ENCODE results near the gene ANAPC16.

Gene ANAPC16

GRCh38 chr10:72184156-72184555 lies 31.7 kb upstream of the ANAPC16 start:
- ATAC-seq: no peak
- TF ChIP-seq ZC3H10 (CRISPR knock-in tag; IDR thresholded peaks at IDR 0.05): no peak
- no peak for TF ChIP-seq SNAI2 (CRISPR knock-in tag; IDR thresholded peaks at IDR 0.05)
- TF ChIP-seq BACH2 (CRISPR knock-in tag; IDR thresholded peaks at IDR 0.05; ENCODE audit: borderline replicate concordance): no peak
- TF ChIP-seq OSR1 (CRISPR knock-in tag; IDR thresholded peaks at IDR 0.05): no peak
- no peak for TF ChIP-seq PPARA (CRISPR knock-in tag; IDR thresholded peaks at IDR 0.05; ENCODE audit: borderline replicate concordance)
- TF ChIP-seq ZNF70 (CRISPR knock-in tag; IDR thresholded peaks at IDR 0.05): no peak
- no peak for TF ChIP-seq ISL1 (CRISPR knock-in tag; IDR thresholded peaks at IDR 0.05)
- TF ChIP-seq ZFP3 (CRISPR knock-in tag; IDR thresholded peaks at IDR 0.05): no peak
- TF ChIP-seq ZNF8 (CRISPR knock-in tag; IDR thresholded peaks at IDR 0.05): no peak
- no peak for TF ChIP-seq ESRRG (CRISPR knock-in tag; IDR thresholded peaks at IDR 0.05)
- no peak for TF ChIP-seq TCF4 (CRISPR knock-in tag; IDR thresholded peaks at IDR 0.05; ENCODE audit: borderline replicate concordance)
- no peak for TF ChIP-seq GLIS3 (CRISPR knock-in tag; IDR thresholded peaks at IDR 0.05)
- TF ChIP-seq, protein P1, sequence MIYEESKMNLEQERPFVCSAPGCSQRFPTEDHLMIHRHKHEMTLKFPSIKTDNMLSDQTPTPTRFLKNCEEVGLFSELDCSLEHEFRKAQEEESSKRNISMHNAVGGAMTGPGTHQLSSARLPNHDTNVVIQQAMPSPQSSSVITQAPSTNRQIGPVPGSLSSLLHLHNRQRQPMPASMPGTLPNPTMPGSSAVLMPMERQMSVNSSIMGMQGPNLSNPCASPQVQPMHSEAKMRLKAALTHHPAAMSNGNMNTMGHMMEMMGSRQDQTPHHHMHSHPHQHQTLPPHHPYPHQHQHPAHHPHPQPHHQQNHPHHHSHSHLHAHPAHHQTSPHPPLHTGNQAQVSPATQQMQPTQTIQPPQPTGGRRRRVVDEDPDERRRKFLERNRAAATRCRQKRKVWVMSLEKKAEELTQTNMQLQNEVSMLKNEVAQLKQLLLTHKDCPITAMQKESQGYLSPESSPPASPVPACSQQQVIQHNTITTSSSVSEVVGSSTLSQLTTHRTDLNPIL (CRISPR knock-in tag; IDR thresholded peaks at IDR 0.05; ENCODE audit: low read depth): no peak
- TF ChIP-seq, protein P2, sequence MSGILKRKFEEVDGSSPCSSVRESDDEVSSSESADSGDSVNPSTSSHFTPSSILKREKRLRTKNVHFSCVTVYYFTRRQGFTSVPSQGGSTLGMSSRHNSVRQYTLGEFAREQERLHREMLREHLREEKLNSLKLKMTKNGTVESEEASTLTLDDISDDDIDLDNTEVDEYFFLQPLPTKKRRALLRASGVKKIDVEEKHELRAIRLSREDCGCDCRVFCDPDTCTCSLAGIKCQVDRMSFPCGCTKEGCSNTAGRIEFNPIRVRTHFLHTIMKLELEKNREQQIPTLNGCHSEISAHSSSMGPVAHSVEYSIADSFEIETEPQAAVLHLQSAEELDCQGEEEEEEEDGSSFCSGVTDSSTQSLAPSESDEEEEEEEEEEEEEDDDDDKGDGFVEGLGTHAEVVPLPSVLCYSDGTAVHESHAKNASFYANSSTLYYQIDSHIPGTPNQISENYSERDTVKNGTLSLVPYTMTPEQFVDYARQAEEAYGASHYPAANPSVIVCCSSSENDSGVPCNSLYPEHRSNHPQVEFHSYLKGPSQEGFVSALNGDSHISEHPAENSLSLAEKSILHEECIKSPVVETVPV (CRISPR knock-in tag; IDR thresholded peaks at IDR 0.05): no peak
- no peak for TF ChIP-seq ZNF565 (CRISPR knock-in tag; conservative IDR thresholded peaks at IDR 0.05; ENCODE audit: low read depth)

GRCh38 chr10:72186258-72186981 lies 29.4 kb upstream of the ANAPC16 start:
- peak; percentile 9; the same call in 1 of the 2 replicates for TF ChIP-seq GLIS3 (CRISPR knock-in tag; IDR thresholded peaks at IDR 0.05)
- TF ChIP-seq ZFP3 (CRISPR knock-in tag; IDR thresholded peaks at IDR 0.05): no peak
- TF ChIP-seq SNAI2 (CRISPR knock-in tag; IDR thresholded peaks at IDR 0.05): no peak
- no peak for TF ChIP-seq ZC3H10 (CRISPR knock-in tag; IDR thresholded peaks at IDR 0.05)
- TF ChIP-seq, protein P1 (CRISPR knock-in tag; IDR thresholded peaks at IDR 0.05; ENCODE audit: low read depth): peak; percentile 93
- no peak for TF ChIP-seq BACH2 (CRISPR knock-in tag; IDR thresholded peaks at IDR 0.05; ENCODE audit: borderline replicate concordance)
- TF ChIP-seq ZNF8 (CRISPR knock-in tag; IDR thresholded peaks at IDR 0.05): peak; percentile 13; the same call in 1 of the 2 replicates
- no peak for TF ChIP-seq TSHZ2 (CRISPR knock-in tag; IDR thresholded peaks at IDR 0.05)
- no peak for TF ChIP-seq ZFP30 (CRISPR knock-in tag; IDR thresholded peaks at IDR 0.05)
- TF ChIP-seq ESRRG (CRISPR knock-in tag; IDR thresholded peaks at IDR 0.05): no peak
- TF ChIP-seq TCF4 (CRISPR knock-in tag; IDR thresholded peaks at IDR 0.05; ENCODE audit: borderline replicate concordance): no peak
- TF ChIP-seq, protein P2 (CRISPR knock-in tag; IDR thresholded peaks at IDR 0.05): peak; percentile 34; the same call in 1 of the 2 replicates
- no peak for TF ChIP-seq TOX (CRISPR knock-in tag; IDR thresholded peaks at IDR 0.05; ENCODE audit: borderline replicate concordance)
- TF ChIP-seq, protein P3, sequence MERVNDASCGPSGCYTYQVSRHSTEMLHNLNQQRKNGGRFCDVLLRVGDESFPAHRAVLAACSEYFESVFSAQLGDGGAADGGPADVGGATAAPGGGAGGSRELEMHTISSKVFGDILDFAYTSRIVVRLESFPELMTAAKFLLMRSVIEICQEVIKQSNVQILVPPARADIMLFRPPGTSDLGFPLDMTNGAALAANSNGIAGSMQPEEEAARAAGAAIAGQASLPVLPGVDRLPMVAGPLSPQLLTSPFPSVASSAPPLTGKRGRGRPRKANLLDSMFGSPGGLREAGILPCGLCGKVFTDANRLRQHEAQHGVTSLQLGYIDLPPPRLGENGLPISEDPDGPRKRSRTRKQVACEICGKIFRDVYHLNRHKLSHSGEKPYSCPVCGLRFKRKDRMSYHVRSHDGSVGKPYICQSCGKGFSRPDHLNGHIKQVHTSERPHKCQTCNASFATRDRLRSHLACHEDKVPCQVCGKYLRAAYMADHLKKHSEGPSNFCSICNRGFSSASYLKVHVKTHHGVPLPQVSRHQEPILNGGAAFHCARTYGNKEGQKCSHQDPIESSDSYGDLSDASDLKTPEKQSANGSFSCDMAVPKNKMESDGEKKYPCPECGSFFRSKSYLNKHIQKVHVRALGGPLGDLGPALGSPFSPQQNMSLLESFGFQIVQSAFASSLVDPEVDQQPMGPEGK (CRISPR knock-in tag; IDR thresholded peaks at IDR 0.05; ENCODE audit: borderline replicate concordance): no peak
- no peak for TF ChIP-seq RARB (CRISPR knock-in tag; IDR thresholded peaks at IDR 0.05)
- TF ChIP-seq PPARA (CRISPR knock-in tag; IDR thresholded peaks at IDR 0.05; ENCODE audit: borderline replicate concordance): no peak
- TF ChIP-seq ISL1 (CRISPR knock-in tag; IDR thresholded peaks at IDR 0.05): peak; percentile 94
- TF ChIP-seq OSR1 (CRISPR knock-in tag; IDR thresholded peaks at IDR 0.05): no peak
- no peak for TF ChIP-seq ZNF565 (CRISPR knock-in tag; conservative IDR thresholded peaks at IDR 0.05; ENCODE audit: low read depth)
- no peak for TF ChIP-seq ARNTL (CRISPR knock-in tag; IDR thresholded peaks at IDR 0.05; ENCODE audit: borderline replicate concordance, low read depth)
- TF ChIP-seq, protein P4, sequence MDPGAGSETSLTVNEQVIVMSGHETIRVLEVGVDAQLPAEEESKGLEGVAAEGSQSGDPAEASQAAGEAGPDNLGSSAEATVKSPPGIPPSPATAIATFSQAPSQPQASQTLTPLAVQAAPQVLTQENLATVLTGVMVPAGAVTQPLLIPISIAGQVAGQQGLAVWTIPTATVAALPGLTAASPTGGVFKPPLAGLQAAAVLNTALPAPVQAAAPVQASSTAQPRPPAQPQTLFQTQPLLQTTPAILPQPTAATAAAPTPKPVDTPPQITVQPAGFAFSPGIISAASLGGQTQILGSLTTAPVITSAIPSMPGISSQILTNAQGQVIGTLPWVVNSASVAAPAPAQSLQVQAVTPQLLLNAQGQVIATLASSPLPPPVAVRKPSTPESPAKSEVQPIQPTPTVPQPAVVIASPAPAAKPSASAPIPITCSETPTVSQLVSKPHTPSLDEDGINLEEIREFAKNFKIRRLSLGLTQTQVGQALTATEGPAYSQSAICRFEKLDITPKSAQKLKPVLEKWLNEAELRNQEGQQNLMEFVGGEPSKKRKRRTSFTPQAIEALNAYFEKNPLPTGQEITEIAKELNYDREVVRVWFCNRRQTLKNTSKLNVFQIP (CRISPR knock-in tag; IDR thresholded peaks at IDR 0.05; ENCODE audit: borderline replicate concordance, low read depth): peak; percentile 19; the same call in 1 of the 2 replicates
- no peak for TF ChIP-seq ZNF70 (CRISPR knock-in tag; IDR thresholded peaks at IDR 0.05)
- TF ChIP-seq CSDC2 (CRISPR knock-in tag; IDR thresholded peaks at IDR 0.05): no peak
- ATAC-seq: peak; percentile 76

Data from SK-N-SH treated with all-trans-retinoic acid at 6 μM for 48 hours (cell line).